ENCODE data around the gene TRRAP.
"Not testable (repeated sequence)": the region's sequence is repeated elsewhere in the genome, so short reads cannot be mapped to it uniquely, and the experiment has no call there.

GRCh38 chr7:98873610-98874009 is 4.7 kb upstream of the TRRAP start:
- not testable (repeated sequence) for TF ChIP-seq CTCF, POLR2AphosphoS5, POLR2A (IDR thresholded peaks at IDR 0.05)
